Measurements from ENCODE around the gene CASR. TPM values are rescaled to one million over a fixed set of nuclear protein-coding genes. Genes with fewer than 3 reads are reported as not detected.
"Not testable (repeated sequence)": the region's sequence is repeated elsewhere in the genome, so short reads cannot be mapped to it uniquely, and the experiment has no call there.

The CASR gene
- total RNA-seq, 2 donors from 2014 or later: not detected

DNA sequence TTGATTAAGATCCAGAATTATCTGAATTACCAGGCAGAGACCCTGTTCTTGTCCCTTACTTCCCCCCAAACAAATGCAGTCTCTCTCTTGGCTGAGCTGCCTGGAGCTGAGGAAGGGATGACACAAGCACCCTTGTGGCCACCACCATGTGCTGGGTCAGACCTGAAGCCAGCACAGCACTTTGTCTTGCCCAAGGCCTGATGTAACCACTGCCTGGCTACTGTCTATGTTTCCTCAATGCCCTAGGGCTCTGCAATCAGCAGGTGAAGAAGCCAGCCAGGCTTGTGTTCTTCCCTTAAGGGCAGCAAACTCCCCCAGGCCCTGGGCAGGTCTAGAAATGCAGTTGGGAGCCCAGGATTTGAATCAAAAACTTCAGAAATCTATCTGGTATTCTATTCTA lies 15.8 kb upstream of the CASR start:
- DNase-seq (ENCODE audit: low spot score) (no peak), ATAC-seq (ENCODE audit: insufficient number of reproducible peaks, low FRiP score, low read depth) (no peak)
- H3K4me1 ChIP-seq (ENCODE audit: control insufficient read depth in 1 of 2, low read depth in 2 of 2): no peaks in the 10 kb centered on the region
- no peaks in the 10 kb centered on the region for H3K9me3 ChIP-seq
- TF ChIP-seq CTCF (IDR thresholded peaks at IDR 0.05): no peak
- H3K27me3 ChIP-seq (replicated peaks; ENCODE audit: insufficient read depth): no peaks in the 10 kb centered on the region
- no peak overlapping the region for H3K4me3 ChIP-seq
- no peaks in the 10 kb centered on the region for H3K36me3 ChIP-seq
- no peak overlapping the region for H3K27ac ChIP-seq

DNA sequence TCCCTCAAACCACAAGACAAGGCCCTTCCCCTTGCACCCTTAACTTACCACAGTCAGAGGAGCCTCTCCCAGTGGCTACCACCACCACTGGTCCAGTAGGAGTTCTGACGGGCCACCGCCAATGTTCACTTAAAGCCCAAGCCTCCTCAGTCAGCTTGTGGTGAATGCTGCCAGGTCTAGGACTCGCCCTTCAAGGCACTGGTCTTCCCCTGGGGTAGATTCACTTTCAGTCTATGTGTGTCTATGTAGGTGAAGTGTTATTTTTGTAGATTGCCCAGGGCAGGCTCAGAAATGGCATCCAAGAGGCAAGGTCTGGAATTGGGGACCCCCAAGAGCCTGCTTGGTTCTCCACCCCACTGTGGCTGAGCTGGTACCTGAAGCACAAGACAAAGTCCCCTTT lies 15.4 kb upstream of the CASR start:
- no peak for TF ChIP-seq CTCF (IDR thresholded peaks at IDR 0.05)
- H3K9me3 ChIP-seq: peaks cover 2% of the 10 kb centered on the region

DNA sequence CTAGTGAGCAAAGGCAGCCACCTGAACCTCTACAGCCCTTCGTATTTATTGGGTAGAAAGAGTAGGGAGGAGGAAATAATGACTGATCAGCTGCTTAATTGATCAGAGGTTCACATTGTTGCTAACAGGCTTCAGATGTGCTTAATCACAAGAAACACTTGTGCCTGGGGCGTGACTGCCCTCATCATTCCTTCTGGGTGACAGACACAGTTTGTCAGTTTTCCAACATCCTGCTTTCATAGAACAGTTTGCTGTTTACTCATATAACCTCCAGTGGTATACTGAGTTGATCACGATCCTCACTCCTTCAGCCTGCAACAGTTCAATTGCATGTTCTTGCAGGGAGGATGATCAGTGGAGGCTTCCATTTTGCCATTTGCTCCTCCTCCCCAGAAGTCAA lies 13.6 kb upstream of the CASR start:
- no peak overlapping the region for H3K27ac ChIP-seq
- no peaks in the 10 kb centered on the region for H3K4me1 ChIP-seq (ENCODE audit: control insufficient read depth in 1 of 2, low read depth in 2 of 2)
- H3K36me3 ChIP-seq: no peaks in the 10 kb centered on the region
- H3K9me3 ChIP-seq: peaks cover 5% of the 10 kb centered on the region
- ATAC-seq (ENCODE audit: insufficient number of reproducible peaks, low FRiP score, low read depth) (no peak), DNase-seq (ENCODE audit: low spot score) (no peak)
- no peak overlapping the region for H3K4me3 ChIP-seq
- no peak for TF ChIP-seq CTCF (IDR thresholded peaks at IDR 0.05)
- no peaks in the 10 kb centered on the region for H3K27me3 ChIP-seq (replicated peaks; ENCODE audit: insufficient read depth)

More for the DNA sequence above, 15.4 kb upstream of the CASR start:
- Histone ChIP-seq H3K27ac (no peak overlapping the region), H3K4me3 (no peak overlapping the region), H3K36me3 (no peaks in the 10 kb centered on the region), H3K27me3 (replicated peaks; ENCODE audit: insufficient read depth) (no peaks in the 10 kb centered on the region), H3K4me1 (ENCODE audit: control insufficient read depth in 1 of 2, low read depth in 2 of 2) (no peaks in the 10 kb centered on the region)
- no peak for ATAC-seq (ENCODE audit: insufficient number of reproducible peaks, low FRiP score, low read depth)
- no peak for DNase-seq (ENCODE audit: low spot score)

DNA sequence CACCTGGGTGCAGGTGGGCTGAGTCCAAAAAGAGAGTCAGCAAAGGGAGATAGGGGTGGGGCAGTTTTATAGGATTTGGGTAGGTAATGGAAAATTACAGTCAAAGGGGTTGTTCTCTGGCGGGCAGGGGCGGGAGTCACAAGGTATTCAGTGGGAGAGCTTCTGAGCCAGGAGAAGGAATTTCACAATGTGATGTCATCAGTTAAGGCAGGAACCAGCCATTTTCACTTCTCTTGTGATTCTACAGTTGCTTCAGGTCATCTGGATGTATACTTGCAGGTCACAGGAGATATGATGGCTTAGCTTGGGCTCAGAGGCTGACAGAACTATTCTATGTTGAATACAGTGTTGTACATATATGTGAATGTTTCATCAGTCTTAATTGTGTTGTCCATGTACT lies 12.1 kb upstream of the CASR start:
- H3K4me1 ChIP-seq (ENCODE audit: control insufficient read depth in 1 of 2, low read depth in 2 of 2); H3K9me3 ChIP-seq; H3K36me3 ChIP-seq; DNase-seq (ENCODE audit: low spot score); H3K4me3 ChIP-seq; H3K27me3 ChIP-seq (replicated peaks; ENCODE audit: insufficient read depth); H3K27ac ChIP-seq; ATAC-seq (ENCODE audit: insufficient number of reproducible peaks, low FRiP score, low read depth): not testable (repeated sequence)

DNA sequence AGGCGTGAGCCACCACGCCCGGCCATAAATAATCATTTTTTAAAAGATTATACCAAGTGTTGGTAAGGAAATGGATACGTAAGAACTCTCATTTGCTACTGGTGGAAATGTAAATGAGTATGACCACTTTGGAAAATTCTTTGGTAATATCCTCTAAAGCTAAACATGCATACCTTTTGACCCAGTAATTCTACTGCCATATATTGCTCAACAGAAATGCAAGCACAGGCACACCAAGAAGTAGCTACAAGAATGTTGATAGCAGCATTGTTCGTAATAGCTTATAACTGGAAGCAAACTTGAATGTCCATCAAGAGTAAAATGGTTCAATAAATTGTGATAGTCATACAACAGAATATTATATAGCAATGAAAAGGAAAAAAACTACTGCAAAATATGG lies 4.8 kb upstream of the CASR start:
- no peaks in the 10 kb centered on the region for H3K36me3 ChIP-seq
- H3K4me3 ChIP-seq: no peak overlapping the region
- ATAC-seq (ENCODE audit: insufficient number of reproducible peaks, low FRiP score, low read depth): no peak
- H3K27me3 ChIP-seq (replicated peaks; ENCODE audit: insufficient read depth): no peaks in the 10 kb centered on the region
- no peak for DNase-seq (ENCODE audit: low spot score)
- H3K27ac ChIP-seq: no peak overlapping the region
- TF ChIP-seq CTCF (IDR thresholded peaks at IDR 0.05): no peak
- H3K9me3 ChIP-seq: no peaks in the 10 kb centered on the region
- peaks cover 0 to 2% of the 10 kb centered on the region in 2 donors for H3K4me1 ChIP-seq (ENCODE audit: control insufficient read depth in 1 of 2, low read depth in 2 of 2)

DNA sequence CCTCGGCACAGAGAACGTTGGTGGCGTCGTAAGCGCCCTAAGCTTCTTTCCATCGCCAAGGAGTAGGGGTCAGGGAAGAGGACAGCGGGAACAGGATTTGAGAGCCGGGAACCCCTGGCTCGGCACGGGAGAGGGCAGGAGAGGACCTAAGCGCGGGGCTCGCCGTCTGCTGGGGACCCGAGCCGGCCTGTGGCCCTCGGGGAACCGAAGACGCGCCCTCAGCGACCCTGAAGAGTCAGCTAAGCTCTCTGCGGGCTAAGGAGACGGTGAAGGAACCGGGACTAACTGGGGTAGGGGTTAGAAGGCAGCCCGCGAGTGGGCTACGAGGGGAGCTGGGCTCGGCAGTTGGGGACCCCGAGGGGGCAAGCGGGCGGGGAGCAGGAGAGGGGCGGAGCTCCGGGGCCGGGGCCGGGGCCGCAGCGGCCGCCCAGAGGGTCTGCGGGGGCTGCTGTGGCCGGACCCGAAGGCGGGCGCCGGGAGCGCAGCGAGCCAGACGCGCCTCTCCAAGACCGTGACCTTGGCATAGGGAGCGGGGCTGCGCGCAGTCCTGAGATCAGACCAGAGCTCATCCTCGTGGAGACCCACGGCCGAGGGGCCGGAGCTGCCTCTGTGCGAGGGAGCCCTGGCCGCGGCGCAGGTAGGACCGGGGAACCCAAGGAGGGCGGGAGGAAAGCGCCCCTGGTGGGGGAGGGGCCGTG lies 574 bp downstream of the CASR start:
- H3K4me1 ChIP-seq (ENCODE audit: control insufficient read depth in 1 of 2, low read depth in 2 of 2): peaks cover 0 to 10% of the 10 kb centered on the region in 2 donors
- no peaks in the 10 kb centered on the region for H3K27me3 ChIP-seq (replicated peaks; ENCODE audit: insufficient read depth)
- H3K9me3 ChIP-seq: no peaks in the 10 kb centered on the region
- no peak overlapping the region for H3K27ac ChIP-seq
- no peak for TF ChIP-seq CTCF (IDR thresholded peaks at IDR 0.05)
- H3K4me3 ChIP-seq: peak overlapping the region; percentile 52
- DNase-seq (ENCODE audit: low spot score): no peak
- no peak for ATAC-seq (ENCODE audit: insufficient number of reproducible peaks, low FRiP score, low read depth)
- H3K36me3 ChIP-seq: no peaks in the 10 kb centered on the region

All from thoracic aorta (tissue), 2 donors.